Measurements from ENCODE around the gene DNAJC5G. TPM values are rescaled to one million over a fixed set of nuclear protein-coding genes. Genes with fewer than 3 reads are reported as not detected.
A peak's percentile ranks its signal among the peaks of the same experiment; 100 is the strongest.
"Not testable (repeated sequence)": the region's sequence is repeated elsewhere in the genome, so short reads cannot be mapped to it uniquely, and the experiment has no call there.

The DNAJC5G gene
- total RNA-seq, 1 donor from 2014 or later = not detected

DNA sequence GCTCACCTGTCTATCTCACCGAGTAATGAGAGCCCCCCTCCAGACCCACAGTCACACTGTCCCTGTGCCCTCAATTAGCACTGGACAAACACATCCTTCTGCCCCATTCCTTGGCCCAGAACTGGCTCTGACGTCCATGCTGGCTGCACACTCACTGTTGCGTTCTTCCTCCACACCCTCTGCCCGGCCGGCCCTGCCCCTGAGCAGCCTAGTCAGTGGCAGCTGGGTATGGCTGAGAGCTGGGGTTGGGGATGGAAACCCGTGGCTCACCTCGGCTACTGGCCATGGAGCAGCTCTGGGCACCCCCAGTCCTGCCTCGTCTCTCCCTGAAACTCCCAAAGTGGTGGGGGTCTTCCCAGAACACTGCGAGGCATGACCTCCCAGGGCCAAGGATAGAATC is 39.5 kb downstream of the DNAJC5G start:
- intact Hi-C loops (cut with DNase I) = no loop called here
- H3K36me3 ChIP-seq = peaks cover 0 to 22% of the 10 kb centered on the region in 2 donors
- H3K27me3 ChIP-seq = no peaks in the 10 kb centered on the region
- H3K9me3 ChIP-seq = no peaks in the 10 kb centered on the region
- no peak overlapping the region for H3K27ac ChIP-seq
- H3K4me1 ChIP-seq = no peaks in the 10 kb centered on the region
- H3K4me3 ChIP-seq = no peak overlapping the region
- no peak for DNase-seq (ENCODE audit: low spot score in 2 of 2)
- TF ChIP-seq, protein P1, sequence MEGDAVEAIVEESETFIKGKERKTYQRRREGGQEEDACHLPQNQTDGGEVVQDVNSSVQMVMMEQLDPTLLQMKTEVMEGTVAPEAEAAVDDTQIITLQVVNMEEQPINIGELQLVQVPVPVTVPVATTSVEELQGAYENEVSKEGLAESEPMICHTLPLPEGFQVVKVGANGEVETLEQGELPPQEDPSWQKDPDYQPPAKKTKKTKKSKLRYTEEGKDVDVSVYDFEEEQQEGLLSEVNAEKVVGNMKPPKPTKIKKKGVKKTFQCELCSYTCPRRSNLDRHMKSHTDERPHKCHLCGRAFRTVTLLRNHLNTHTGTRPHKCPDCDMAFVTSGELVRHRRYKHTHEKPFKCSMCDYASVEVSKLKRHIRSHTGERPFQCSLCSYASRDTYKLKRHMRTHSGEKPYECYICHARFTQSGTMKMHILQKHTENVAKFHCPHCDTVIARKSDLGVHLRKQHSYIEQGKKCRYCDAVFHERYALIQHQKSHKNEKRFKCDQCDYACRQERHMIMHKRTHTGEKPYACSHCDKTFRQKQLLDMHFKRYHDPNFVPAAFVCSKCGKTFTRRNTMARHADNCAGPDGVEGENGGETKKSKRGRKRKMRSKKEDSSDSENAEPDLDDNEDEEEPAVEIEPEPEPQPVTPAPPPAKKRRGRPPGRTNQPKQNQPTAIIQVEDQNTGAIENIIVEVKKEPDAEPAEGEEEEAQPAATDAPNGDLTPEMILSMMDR (IDR thresholded peaks at IDR 0.05) = no peak

DNA sequence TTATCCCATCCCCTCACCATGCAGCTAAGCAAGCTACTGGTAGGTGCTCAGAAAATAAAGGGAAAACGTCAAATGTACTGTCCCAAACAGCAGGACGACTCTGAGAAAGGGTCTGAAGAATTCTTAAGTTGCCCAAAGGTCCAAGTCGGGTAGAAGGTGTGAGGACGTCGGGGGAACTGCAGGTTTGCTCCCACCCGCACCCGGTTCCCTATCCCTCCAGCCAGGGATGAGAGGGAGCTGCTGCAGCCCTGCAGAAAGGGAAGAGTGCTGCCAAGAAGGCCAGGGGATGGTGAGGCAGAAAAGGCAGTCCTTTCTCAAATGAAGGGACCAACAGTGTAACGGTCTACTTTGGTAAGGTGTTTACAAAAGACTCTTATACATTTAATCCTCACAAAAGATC is 39.9 kb downstream of the DNAJC5G start:
- no peak for DNase-seq (ENCODE audit: low spot score in 2 of 2)
- H3K27me3 ChIP-seq = no peaks in the 10 kb centered on the region
- H3K27ac ChIP-seq = no peak overlapping the region
- H3K4me1 ChIP-seq = no peaks in the 10 kb centered on the region
- peaks cover 0 to 19% of the 10 kb centered on the region in 2 donors for H3K36me3 ChIP-seq
- H3K9me3 ChIP-seq = no peaks in the 10 kb centered on the region
- TF ChIP-seq, protein P1 (IDR thresholded peaks at IDR 0.05) = no peak
- intact Hi-C loops (cut with DNase I) = no loop called here
- no peak overlapping the region for H3K4me3 ChIP-seq

DNA sequence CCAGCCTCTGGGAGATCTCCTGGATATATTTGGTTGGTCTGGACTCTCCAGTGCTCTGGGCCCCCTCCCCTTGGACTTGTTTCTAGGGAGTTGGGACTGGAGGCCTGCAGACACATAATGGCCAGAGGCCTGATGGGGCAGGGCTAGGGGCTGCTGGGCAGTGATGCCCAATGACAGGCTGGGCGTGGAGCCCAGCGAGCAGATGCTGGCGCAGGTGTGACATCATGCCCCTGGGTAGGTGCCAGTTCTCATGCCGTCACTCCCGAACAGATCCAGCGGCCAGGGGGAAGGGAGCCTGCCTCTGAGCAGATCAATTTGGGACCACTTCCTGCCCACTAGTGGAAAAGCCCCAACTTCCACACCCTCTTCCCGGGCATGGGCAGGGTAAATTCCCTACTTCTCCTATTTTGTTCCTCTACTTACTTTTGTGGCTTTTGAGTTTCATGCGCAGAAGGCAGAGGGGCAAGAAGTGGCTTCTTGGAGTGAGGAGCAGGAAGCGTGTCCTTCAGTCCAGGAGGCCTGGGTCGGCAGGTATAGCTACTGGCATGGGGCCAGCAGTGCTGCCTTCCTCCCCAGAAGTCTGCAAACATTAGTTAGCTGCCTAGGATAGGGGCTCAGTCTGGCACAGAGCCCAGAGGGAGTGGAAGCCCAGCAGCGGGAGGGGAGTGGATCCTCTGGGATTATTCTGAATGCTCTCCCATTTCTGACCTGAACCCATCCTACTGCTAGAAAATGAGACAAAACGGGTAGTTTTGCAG is 41.6 kb downstream of the DNAJC5G start:
- H3K9me3 ChIP-seq = no peaks in the 10 kb centered on the region
- peaks cover 0 to under 1% of the 10 kb centered on the region in 2 donors for H3K4me1 ChIP-seq
- no peak overlapping the region for H3K27ac ChIP-seq
- peaks cover 0 to 9% of the 10 kb centered on the region in 2 donors for H3K36me3 ChIP-seq
- H3K4me3 ChIP-seq = no peak overlapping the region
- intact Hi-C loops (cut with DNase I) = no loop called here
- no peaks in the 10 kb centered on the region for H3K27me3 ChIP-seq
- TF ChIP-seq, protein P1 (IDR thresholded peaks at IDR 0.05) = no peak
- no peak for DNase-seq (ENCODE audit: low spot score in 2 of 2)

DNA sequence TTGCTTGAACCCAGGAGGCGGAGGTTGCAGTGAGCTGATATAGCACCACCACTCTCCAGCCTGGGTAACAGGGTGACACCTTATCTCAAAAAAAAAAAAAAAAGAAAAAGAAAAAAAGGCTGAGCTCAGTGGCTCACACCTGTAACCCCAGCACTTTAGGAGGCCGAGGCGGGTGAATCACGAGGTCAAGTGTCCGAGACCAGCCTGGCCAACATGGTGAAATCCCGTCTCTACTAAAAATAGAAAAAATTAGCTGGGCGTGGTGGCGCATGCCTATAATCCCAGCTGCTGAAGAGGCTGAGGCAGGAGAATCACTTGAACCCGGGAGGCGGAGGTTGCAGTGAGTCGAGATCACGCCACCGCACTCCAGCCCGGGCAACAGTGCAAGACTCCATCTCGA is 44.6 kb downstream of the DNAJC5G start:
- H3K4me3 ChIP-seq; DNase-seq (ENCODE audit: low spot score in 2 of 2); H3K9me3 ChIP-seq; H3K36me3 ChIP-seq; intact Hi-C loops (cut with DNase I); H3K27ac ChIP-seq; H3K27me3 ChIP-seq: not testable (repeated sequence)
- peaks cover 0 to 14% of the 10 kb centered on the region in 2 donors for H3K4me1 ChIP-seq

DNA sequence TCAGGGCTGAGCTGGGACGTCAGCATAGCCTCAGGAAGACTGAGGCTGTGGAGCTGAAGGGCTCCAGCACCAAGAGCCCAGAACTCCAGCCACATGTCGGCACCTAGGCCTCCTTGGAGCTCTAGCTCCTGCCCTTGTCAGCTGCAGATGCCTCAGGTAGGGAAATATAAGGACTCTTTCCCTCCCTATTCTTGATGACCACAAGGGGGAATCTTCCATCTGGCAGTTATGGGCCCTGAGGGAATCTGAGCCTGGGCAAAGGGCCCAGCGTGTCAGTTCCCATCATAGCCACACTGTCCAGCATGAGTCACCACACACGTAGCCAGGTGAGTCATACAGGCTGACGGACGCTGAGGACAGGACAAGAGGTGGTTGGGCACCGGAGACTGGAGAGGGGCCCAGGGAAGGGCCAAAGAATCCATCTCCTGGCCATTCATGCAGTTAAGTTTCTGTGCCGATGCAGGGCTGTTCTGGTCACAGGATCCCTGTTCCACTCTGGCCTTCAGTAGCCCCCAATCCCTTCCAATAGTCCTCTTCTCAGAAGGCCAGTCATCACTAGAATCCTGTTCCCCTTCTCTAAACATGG is 45.8 kb downstream of the DNAJC5G start:
- intact Hi-C loops (cut with DNase I) = no loop called here
- TF ChIP-seq, protein P1 (IDR thresholded peaks at IDR 0.05) = no peak
- peak in 1 of 2 donors; percentile 82 for DNase-seq (ENCODE audit: low spot score in 2 of 2)
- H3K27ac ChIP-seq = no peak overlapping the region
- H3K4me1 ChIP-seq = peaks cover 0 to 14% of the 10 kb centered on the region in 2 donors
- H3K4me3 ChIP-seq = no peak overlapping the region
- H3K9me3 ChIP-seq = no peaks in the 10 kb centered on the region
- H3K36me3 ChIP-seq = peaks cover 0 to 2% of the 10 kb centered on the region in 2 donors
- no peaks in the 10 kb centered on the region for H3K27me3 ChIP-seq

DNA sequence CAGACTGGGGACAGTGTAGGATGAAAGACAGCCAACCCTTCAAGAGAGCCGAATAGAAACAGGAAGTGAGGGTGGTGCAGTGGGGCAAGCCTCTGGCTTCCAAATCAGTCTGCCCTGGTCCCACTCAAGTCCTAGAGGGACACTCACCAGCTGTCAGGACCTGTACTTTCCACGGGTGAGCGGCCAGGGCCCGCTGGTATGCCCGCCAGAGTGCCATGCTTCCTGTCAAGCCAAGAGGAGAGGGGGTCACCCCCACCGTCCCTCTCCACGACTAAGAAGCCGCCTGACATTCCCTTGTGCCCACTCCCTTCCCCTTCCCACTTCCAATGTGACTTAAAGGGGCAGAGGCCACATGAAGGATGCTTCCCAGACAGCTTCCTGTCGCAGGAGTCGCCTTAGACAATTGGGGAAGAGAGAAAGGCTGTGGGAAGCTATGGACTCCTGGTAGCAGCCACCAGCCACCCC is 47.1 kb downstream of the DNAJC5G start:
- H3K9me3 ChIP-seq = no peaks in the 10 kb centered on the region
- H3K27ac ChIP-seq = peak overlapping the region; percentile 90
- peaks cover 10 to 15% of the 10 kb centered on the region in 2 donors for H3K36me3 ChIP-seq
- peaks cover 0 to 14% of the 10 kb centered on the region in 2 donors for H3K4me1 ChIP-seq
- TF ChIP-seq, protein P1 (IDR thresholded peaks at IDR 0.05) = no peak
- DNase-seq (ENCODE audit: low spot score in 2 of 2) = peak in 1 of 2 donors; percentile 70
- peak overlapping the region; percentile 65 to 77 for H3K4me3 ChIP-seq
- intact Hi-C loops (cut with DNase I) = loop anchor here (2.0 kb wide), 3 partner anchors 34 to 106 kb away; partner anchors contain the start of genes EIF2B4, GTF3C2, NRBP1 and SNX17
- H3K27me3 ChIP-seq = no peaks in the 10 kb centered on the region
